Skeletal muscle cell (primary cell): ENCODE measurements around the gene BTC.
A peak's percentile ranks its signal among the peaks of the same experiment; 100 is the strongest.
"Not testable (repeated sequence)": the region's sequence is repeated elsewhere in the genome, so short reads cannot be mapped to it uniquely, and the experiment has no call there.

Source experiments
- DNase-seq: peaks from one replicate; pipeline ENCODE4 v3.0.0-alpha.2; 2010; ENCODE audit warnings: low read depth
- H3K4me3 ChIP-seq: 2 replicates; pipeline ENCODE4 v1.5.1; 2011; ENCODE audit warnings: low read depth, mild to moderate bottlenecking, control low read depth, low read length, moderate library complexity

The BTC gene

DNA sequence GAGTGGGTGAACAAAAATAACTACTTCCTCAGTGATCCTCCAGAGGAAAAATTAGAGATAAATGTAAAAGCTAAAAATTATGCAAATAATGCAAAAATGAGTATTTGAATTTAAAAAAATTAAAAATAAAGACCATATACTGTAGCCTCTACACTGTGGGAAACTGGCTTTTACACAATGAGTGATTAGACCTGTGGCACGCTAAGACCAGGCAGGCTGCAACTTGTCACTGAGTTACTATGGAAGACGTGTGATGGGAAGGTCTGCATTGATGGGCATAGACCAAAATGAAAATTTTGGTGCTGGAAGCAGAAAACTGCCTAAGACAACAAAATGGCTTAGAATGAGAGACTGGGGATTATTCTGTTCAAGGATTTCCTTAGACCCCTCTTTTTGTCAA is 30.2 kb downstream of the BTC start:
- no peak overlapping the region for H3K4me3 ChIP-seq
- no peak for DNase-seq

DNA sequence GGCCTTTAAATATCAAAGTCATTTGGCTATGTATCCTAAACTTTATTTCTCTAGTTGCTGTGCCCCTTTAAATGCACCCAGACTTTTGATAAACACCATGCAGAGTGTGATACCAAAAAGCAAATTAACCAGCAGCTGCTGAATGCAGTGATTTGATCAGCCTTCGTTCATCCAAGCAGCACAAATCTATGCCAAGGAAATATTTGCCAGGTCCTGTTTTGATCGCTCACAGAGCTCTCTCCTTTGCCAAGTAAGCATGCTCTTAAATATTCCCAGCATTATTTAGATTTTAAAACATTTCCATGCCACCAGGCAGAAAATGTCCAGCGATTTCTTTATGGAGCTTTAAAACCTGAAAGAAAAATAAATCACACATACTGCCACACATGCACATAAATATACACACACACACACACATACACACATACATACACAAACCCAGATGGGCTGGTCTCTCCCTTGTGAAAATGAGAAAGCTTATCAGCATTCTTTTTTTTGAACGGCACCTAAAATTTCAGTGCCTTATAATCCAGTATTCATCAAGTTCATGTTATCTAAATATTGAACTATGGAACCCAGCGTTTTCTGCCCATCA is 35.7 kb downstream of the BTC start:
- no peak for DNase-seq
- no peak overlapping the region for H3K4me3 ChIP-seq

DNA sequence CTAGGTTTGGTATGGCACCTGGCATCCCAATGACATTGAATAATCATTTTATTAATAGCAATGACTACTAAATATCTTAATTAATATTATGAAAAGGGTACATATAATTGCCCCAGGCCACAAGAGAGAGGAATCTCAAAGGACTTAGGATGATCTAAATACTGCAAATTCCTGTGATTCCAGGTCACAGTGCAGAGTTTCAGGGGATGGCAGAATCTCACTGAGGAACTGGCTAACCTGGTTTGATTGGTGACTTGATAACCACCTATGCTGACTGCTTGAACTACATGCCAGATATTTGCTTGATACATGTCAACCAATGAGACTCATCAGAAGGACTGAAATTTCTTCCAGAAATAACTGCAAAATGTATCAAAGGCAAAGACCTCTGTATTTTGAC is 37.2 kb downstream of the BTC start:
- no peak overlapping the region for H3K4me3 ChIP-seq
- no peak for DNase-seq

DNA sequence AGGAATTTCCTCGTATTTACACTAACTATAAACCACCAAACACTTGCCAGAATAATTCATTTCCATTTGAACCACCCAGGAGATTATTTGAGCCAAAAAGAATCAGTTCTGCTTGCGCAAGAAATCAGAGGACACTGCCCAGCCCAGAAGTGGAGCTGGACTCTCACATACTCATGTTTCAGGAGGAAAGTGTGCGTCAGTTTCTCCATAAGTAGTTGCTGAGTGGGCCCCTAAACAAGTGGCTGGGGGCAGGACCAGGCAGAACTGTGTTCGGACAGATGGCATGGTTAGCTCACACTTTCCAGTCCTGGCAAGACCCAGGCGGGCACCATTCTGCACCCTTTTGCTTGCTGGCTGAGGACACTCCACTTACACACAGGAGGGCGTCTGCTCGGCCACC is 38.8 kb downstream of the BTC start:
- no peak overlapping the region for H3K4me3 ChIP-seq
- DNase-seq: no peak

DNA sequence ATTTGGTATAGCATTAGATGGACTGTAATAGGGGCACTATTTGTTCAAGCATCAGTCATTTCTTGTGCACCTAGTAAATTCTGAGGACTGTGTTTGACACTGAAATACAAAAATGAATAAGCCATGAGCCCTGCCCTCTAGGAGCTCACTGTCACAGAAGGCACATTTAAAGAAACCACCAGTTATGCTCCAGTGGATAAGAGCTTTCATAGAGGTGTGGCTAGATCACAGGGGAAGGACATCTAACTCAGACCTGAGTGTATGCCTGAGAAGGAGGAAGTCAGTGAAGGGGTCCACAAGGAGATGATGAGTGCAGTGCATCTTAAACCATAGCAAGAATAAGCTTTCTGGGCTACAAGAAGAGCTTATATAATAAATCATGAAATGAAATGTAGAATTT is 40.1 kb downstream of the BTC start:
- no peak overlapping the region for H3K4me3 ChIP-seq
- DNase-seq: no peak

DNA sequence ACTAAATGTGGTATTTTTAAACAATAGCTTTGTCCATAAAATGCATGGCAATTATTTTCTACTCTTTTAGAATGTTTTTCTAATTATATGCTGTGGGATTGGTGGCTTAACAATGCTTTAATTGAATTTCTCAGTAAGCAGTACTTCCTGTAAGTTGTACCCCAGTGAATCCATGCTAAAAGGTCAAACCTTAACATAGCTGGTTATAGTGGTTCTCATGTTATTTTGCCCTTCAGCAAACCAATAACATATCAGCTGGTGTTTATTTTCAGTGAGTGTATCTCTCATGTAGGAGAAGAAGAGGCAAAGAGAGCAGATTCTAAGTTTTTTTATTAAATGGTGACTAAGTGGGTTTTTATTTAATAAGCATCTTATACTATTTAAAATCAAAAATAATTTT is 41.5 kb downstream of the BTC start:
- DNase-seq: no peak
- no peak overlapping the region for H3K4me3 ChIP-seq

DNA sequence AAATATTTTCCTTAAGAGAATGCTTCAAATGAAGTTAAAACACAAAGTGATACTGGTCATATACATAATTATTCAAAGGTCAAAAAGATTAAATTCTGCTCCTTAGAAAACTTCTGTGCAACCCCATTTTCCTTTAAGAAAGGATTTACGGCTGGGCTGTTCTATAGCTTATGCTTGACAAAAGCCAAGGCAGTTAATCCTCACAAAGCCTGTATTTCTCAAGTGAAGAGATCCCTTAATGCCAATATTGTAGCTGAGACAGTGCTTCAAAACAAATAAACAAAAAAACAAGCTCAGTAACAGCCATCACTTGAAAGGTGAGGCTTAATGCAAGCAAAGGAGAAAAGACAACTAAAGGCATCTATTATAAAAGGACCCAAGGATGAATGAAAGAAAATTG is 42.5 kb downstream of the BTC start:
- DNase-seq: no peak
- no peak overlapping the region for H3K4me3 ChIP-seq

DNA sequence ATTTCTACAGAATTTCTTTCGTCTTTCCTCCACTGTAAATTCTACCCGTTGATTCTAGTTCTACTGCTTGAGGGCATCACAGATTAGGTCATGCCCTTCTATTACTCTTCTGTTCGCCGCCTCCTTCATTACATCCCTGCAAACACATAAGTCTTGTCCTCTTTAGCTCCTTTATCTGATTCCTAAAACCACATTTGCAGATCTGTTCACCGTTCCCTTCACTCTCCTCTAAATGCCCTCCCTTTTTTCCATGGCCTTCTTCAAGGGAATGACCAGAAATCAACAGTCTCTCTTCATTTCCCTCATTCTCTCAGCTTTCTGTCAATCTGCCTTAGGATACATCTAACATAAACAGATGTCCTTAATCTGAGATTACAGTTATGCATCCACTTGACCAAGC is 43.1 kb downstream of the BTC start:
- DNase-seq: no peak
- H3K4me3 ChIP-seq: no peak overlapping the region

DNA sequence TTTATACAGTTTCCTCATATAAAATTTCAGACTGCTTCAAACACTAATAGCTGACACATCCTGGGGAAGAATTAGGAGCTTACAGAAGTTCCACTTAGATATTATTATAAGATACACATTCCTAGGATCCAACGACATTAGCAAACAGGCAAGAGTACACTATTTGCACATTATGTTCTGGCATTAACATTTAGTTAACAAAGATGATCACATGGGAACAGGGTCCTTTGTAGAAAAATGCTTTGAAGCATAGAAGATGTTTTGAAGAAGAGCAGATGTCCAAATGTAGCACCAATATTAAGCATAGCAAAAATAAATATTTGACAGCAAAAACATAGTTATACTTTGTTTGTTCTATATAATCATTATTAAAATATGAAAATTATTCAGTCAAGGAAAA is 52.1 kb downstream of the BTC start:
- no peak for DNase-seq
- H3K4me3 ChIP-seq: no peak overlapping the region

DNA sequence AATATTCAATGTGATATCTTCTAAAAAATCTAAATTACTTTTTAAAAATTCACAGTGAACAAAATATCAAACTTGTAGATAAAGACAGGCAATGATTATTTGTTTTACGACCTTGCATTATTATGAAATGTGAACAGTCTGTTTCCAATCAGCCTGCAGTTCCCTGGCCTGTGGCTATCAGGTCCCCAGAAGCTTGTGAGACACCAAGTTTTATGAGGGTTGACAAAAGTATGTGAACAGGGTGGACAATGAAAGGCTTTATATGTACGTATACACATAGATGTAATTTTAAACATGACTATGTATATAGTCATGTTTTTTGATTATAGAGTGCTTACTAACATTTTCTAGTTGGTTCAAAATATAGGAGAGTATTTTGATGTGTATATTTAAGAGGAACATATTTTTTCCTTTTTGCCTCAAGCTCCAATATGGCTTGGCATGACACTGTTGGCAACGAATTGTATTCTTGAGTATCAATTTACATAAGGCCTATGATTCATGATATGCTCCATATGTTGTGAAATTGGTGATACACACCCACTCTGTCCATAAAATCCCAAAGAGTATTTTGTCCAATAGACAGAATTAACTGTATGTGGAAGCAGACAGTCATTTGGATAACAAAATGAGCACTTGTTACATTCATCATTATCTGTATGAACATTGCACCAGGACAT is 55.7 kb downstream of the BTC start:
- H3K4me3 ChIP-seq: no peak overlapping the region
- peak; percentile 31 for DNase-seq

DNA sequence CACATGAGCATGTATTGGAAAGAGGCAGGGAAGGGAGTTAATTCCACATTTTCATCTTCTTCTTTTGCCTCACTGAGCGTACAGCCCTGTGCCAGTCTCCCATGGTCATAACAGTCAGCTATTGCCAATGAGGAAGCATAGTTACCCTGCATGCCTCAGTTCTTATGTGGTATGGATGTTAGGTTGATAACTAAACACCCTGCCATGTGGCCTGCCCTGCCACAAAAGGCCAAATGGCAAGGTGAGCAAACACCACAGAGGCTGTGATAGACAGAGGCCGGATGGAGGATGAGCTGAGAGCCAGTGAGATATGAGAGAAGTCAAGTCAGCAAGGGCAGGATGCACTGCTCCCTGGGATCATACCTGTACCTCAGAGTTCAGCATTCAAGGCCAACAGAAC is 59.3 kb downstream of the BTC start:
- H3K4me3 ChIP-seq: no peak overlapping the region
- DNase-seq: no peak

DNA sequence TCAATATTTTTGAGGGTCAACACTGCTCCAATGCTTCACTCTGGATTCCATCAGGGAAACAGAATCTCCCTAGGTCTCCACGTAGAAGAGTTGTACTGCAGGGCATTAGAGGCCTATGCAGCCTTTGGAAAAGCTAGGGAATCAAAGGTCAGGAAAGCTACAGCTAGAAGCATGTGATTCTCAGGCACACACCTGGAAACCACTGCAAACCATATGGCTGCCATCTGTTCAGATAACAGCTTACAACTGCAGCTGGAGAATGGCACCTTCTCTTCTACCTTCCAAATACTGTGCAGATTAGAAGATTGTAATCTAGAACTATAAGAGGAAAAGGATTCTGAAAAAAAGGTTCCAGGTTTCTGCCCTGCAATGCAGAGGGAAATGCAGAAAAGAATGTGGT is 60.6 kb downstream of the BTC start:
- DNase-seq: no peak

DNA sequence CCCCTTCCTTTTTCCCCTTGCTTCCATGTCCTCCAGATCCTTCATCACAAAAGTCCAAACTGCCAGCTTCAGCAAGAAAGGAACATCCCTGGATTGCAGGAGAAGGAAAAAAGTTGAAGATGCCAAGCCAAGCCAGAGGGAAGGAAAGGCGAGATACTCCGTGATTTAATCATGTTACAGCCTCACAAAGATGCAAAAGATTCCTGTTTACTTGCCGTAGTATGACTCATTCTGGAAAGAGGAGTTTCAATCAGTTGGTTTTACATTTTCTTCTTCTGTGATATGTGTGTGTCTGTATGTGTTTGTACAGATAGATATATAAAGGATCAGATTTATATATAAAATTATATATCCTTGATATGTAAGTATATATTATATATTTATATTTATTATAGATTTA is 69.3 kb downstream of the BTC start:
- H3K4me3 ChIP-seq: no peak overlapping the region
- no peak for DNase-seq

More for the DNA sequence above, 60.6 kb downstream of the BTC start:
- no peak overlapping the region for H3K4me3 ChIP-seq

DNA sequence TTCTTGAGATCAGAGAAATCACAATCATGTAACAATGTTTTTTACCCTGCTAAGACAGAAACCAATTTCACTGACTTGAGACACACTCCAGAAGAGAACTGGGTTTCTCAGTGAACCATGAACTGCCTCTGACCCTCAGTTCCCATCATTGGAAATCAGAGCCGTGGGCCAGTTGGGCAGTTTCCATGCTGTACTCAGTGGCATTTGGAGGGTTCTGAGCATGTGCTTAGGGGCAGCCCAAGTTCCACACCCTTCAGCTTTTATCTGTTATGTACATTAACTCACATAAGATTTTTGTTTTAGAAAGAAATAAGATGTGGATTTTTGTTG is 77.9 kb downstream of the BTC start:
- no peak overlapping the region for H3K4me3 ChIP-seq
- no peak for DNase-seq

DNA sequence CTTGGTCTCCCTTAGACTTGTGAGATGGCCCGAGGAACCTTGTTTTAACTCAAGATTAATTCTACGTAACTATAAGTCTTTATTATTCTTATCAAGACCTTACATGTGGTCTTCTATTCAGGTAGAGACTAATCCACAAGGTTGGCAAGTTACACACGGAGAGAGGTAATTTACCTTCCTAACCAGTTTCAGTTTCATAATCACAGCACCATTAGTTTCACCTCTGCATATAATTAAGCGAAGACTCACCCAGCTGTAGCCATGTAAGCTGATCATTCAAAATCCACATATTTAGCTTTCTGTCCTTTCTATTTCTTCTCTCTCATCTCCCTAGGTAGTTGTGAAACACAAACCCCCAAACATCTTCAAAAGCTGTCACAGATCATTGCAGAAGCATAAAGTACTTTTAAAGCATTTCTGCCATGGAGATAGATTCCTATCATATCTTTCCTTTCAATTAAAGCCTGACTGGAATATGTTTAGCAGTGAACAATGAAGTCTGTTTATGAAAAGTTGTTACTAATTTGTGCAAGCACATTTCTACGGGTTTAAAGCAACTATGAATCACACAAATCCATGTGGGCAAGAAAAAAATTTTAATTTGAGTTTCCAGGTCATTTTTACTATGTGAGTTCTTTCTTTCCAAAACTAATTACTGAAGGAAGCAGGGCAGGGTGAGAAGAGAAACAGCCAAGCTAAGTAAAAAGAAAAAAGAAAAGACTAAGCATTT is 78.5 kb downstream of the BTC start:
- no peak for DNase-seq

DNA sequence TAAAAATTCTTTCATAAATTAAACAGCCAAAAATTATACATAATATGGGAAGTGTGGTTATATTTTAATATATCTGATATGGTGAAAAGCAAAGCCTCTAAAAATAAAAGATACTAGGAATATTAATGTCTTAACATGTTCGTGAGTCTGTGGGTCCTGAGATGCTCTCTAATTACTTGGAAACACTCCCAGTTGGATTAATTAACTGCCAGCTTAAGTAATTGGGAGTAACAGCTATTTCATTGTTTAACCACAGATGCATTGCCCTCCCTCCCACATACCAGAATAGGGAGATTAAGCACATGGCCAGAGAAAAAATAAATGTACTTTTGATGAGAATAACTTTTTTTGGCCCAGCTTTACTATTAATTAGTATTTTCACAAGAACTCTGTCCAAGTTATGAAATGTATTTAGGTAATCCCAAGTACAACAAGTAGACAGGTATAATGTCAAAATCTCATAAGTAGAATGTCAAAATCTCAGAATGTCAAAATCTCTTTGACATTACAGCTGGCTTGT is 79.7 kb downstream of the BTC start:
- H3K4me3 ChIP-seq: no peak overlapping the region
- DNase-seq: no peak

More for the DNA sequence above, 78.5 kb downstream of the BTC start:
- no peak overlapping the region for H3K4me3 ChIP-seq

DNA sequence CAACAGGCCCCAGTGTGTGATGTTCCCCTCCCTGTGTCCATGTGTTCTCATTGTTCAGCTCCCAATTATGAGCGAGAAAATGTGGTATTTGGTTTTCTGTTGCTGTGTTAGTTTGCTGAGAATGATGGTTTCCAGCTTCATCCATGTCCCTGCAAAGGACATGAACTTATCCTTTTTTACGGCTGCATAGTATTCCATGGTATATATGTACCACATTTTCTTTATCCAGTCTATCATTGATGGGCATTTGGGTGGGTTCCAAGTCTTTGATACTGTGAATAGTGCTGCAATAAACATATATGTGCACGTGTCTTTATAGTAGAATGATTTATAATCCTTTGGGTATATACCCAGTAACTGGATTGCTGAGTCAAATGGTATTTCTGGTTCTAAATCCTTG is 86.2 kb downstream of the BTC start:
- H3K4me3 ChIP-seq: not testable (repeated sequence)

More for the DNA sequence above, 86.2 kb downstream of the BTC start:
- DNase-seq: not testable (repeated sequence)
